Activated CD8-positive, alpha-beta memory T cell treated with anti-CD3 and anti-CD28 coated beads, Interleukin-2, amount 50 U/mL, for 1 hour (primary cell): ENCODE measurements around the gene DTWD2.
"Not testable (repeated sequence)": the region's sequence is repeated elsewhere in the genome, so short reads cannot be mapped to it uniquely, and the experiment has no call there.

Source experiments
- DNase-seq: peaks from one replicate; pipeline ENCODE4 v3.0.0-alpha.2; 2020; ENCODE audit errors: extremely low read depth

DTWD2 gene

DNA sequence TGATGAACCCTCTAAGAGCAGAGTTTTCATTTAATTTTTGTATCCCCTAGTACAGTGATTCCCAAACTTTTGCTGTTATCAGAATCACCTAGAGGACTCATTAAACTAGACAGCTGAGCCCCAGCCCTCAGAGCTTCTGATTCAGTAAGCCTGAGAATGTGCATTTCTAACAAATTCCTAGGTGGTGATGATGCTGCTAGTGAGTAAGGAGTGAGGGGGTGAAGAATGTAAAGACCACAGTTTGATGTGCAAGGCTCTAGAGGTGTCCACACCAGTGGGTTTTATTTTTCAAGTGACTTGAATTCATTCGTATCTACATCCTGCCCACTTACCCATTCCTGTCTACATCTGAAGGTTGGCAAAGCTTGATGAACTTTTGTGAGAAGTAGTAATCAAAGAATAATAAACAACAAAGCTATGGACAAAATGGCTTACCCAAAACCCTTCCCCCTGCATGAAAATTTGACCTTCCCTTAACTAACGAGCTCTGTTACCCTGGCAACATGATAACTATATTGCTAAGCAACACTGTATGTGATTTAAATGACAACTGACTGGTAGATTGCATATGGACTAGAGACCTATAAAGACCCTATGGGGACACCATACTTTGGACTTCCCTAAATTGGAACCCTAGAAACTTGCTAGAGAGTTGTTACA is 35.2 kb downstream of the DTWD2 start:
- no peak for DNase-seq

DNA sequence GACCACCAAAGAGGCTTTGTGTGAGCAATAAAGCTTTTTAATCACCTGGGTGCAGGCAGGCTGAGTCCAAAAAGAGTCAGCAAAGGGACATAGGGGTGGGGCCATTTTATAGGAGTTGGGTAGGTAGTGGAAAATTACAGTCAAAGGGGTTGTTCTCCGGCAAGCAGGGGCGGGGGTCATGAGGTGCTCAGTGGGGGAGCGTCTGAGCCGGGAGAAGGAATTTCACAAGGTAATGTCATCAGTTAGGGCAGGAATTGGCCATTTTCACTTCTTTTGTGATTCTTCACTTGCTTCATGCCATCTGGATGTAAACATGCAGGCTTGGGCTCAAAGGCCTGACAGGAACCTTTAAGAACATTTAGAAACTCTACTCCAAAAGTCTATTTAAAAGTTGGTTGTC is 36.0 kb downstream of the DTWD2 start:
- DNase-seq = not testable (repeated sequence)

GRCh38 chr5:118950354-118950753 is 38.0 kb downstream of the DTWD2 start:
- not testable (repeated sequence) for DNase-seq

DNA sequence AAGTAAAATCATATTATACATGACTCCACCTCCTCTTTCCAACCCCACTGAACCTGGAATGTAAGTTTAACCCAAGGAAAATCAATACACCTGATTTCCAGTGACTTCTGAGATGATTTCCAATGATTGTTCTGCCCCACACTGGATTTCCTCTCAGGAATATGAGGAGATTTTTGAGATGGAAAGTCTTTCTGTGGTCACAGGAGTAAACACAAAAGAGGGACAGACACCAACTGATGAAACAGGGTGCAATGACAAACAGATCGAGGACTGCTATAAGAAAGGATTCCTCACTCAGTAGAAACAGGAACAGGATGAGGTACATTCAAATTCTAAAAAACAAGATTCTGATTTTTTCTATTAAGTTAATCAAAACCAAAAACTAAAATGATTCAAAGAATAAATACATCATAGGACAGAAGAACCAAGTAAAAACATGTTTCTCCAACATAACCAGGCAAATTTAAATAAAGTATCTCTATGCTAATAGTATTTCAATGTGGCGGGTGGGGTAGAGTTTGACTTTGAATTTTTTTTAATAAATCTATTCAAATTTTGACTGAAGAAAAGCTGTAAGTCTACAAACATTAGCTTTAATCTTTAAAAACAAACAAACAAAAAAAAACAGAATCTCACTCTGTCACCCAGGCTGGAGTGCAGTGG is 42.1 kb downstream of the DTWD2 start:
- no peak for DNase-seq

GRCh38 chr5:118937393-118938061 is 50.8 kb downstream of the DTWD2 start:
- DNase-seq = no peak

GRCh38 chr5:118933703-118934102 is 54.6 kb downstream of the DTWD2 start:
- no peak for DNase-seq

- no peak for DNase-seq
Observed at GRCh38 chr5:118931564-118931963, 56.8 kb downstream of the DTWD2 start.

DNA sequence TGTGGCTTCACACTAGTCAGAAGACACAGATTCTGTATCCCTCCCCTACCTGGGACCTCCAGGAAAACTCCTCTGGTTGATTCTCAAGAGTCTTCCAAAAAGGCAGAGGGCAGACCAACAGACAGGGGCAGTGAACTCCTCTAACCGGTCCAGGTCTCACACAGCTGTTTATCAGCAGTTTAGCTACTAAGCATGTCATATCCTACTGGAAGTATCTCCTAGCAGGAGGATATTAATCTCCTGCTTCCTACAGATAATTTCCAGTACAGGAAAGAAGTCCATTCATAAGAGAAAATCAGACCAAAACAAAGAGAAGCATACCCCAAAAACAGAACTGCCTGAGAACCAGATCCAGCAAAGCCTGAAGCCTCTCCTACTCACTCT is 64.3 kb downstream of the DTWD2 start:
- no peak for DNase-seq

GRCh38 chr5:118923295-118924005 is 64.9 kb downstream of the DTWD2 start:
- DNase-seq = no peak

GRCh38 chr5:118921866-118922265 is 66.5 kb downstream of the DTWD2 start:
- no peak for DNase-seq

GRCh38 chr5:118919016-118919415 is 69.3 kb downstream of the DTWD2 start:
- no peak for DNase-seq

DNA sequence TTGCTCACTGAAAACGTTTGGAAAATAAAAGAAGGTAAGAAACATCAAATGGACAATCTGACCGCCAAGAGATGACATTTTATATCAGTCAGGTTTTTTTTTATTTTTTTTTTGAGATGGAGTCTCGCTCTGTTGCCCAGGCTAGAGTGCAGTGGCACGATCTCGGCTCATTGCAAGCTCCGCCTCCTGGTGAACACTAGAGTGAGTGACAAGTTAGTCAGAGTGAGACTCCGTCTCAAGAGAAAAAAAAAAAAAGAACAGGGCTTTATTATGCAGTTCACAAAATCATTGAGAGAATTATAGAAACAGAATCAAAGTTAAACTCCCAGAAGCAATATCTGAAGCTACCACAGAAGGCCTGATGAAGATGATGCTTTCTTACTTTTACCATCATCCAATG is 70.1 kb downstream of the DTWD2 start:
- no peak for DNase-seq

GRCh38 chr5:118907536-118907935 is 80.8 kb downstream of the DTWD2 start:
- not testable (repeated sequence) for DNase-seq

- DNase-seq = no peak
Observed at GRCh38 chr5:118906947-118907346, 81.4 kb downstream of the DTWD2 start.

GRCh38 chr5:118905196-118905595 is 83.2 kb downstream of the DTWD2 start:
- DNase-seq = no peak

GRCh38 chr5:118902656-118903438 is 85.5 kb downstream of the DTWD2 start:
- no peak for DNase-seq

- no peak for DNase-seq
Observed at GRCh38 chr5:118894709-118895108, 93.6 kb downstream of the DTWD2 start.

- DNase-seq = no peak
Observed at GRCh38 chr5:118891252-118891651, 97.1 kb downstream of the DTWD2 start.

DNA sequence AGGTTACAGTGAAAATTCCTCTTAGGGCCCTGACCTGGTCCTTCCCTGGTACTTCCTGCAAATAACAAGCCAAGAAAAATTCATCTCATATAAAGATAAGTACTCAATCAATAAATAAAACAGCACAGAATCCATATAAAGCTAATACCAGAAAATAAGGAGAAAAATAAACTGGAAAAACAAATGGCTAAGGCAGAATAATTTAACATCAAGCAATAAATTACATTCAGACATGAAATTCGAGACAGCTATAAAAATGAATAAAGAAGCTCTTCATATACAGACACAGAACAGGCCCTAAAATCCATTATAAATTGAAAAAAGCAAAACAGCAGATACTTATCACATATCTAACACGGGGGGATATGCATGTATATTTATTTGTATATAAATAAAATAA is 99.2 kb downstream of the DTWD2 start:
- DNase-seq = no peak

DNA sequence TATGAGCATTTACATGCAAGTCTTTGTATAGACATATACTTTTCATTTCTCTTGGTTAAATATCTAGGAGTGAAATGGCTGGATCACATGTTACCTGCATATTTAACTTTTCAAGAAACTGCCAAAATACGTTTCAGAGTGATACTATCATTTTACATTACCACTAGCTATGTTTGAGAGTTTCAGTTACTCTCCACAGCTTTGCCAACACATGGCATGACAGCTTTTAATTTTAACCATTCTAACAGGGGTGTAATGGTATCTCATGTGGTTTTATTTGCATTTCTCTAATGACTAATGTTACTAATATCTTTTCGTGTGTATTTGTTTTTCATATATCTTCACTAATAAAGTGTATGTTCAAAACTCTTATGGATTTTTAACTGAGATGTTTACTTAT is 99.8 kb downstream of the DTWD2 start:
- DNase-seq = no peak

- DNase-seq = no peak
Observed at GRCh38 chr5:118883362-118883761, 105.0 kb downstream of the DTWD2 start.

DNA sequence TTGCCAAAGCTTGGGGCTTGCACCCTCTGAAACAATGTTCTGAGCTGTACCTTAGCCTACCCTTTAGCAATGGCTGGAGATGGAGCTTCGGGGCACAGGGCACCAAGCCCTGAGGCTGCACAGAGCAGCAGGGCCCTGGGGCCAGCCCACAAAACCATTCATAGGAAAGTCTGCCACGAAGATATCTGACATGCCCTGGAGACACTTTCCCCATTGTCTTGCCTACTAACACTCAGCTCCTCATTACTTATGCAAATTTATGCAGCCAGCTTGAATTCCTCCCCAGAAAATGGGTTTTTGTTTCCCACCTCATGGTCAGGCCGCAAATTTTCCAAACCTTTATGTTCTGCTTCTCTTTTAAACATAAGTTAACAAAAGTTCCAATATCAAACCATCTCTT is 105.7 kb downstream of the DTWD2 start:
- DNase-seq = no peak
